Bronchial epithelial cell (primary cell): ENCODE data around the gene CCM2. TPM values are rescaled to one million over a fixed set of nuclear protein-coding genes. Genes with fewer than 3 reads are reported as not detected.
A peak's percentile ranks its signal among the peaks of the same experiment; 100 is the strongest.

Experiments
- DNase-seq: peaks from one replicate; pipeline ENCODE4 v3.0.0-alpha.2; 2010; ENCODE audit warnings: low read depth
- FAIRE-seq: peaks from 2 replicates; lab custom pipeline; 2011; peaks lifted over from hg19 to GRCh38; lab: Jason Lieb, UNC
- H3K27me3 ChIP-seq: 2 replicates; pipeline ENCODE4 v1.5.1; 2011; ENCODE audit warnings: low read length; ENCODE audit not compliant: control insufficient read depth, insufficient read depth
- H3K36me3 ChIP-seq: 2 replicates; pipeline ENCODE4 v1.5.1; 2011; ENCODE audit warnings: low read length; ENCODE audit not compliant: control insufficient read depth, insufficient read depth
- H3K4me3 ChIP-seq: 2 replicates; pipeline ENCODE4 v1.5.1; 2011; ENCODE audit warnings: mild to moderate bottlenecking, low read depth, low read length, control low read depth
- total RNA-seq: library from RNA; depleted of rRNA; stranded (reverse); fragments of >200 nt; gene quantifications from 2 replicates; pipeline ENCODE4 v1.2.1, GENCODE V29; 2014
- TF ChIP-seq, protein P1 (sequence below): IDR thresholded peaks from 2 replicates; pipeline ENCODE4 v1.5.1; 2011; ENCODE audit warnings: mild to moderate bottlenecking, moderate library complexity, low read length, control low read depth, inconsistent platforms; ENCODE audit not compliant: insufficient read depth, severe bottlenecking

Gene CCM2
- total RNA-seq, 1 donor from 2014 or later: 45.0 TPM

DNA sequence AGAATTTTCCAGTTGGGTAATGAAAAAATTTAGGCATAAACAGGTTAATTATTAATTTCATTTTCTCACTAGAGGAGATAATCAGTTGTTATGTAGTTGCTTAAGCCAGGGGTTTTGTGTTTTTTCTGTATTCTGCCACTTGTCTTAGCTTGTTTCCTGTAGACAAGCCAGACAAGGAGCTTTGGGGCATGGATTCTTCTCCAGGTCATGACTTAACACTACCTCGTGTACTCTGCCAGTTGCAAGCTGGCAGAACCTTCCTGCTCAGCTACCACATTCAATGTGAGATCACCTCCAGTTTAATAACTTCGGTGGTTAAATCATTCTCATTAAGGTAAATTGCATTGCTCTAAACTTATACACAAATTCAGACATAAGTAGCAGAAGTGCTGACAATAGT, 1.8 kb downstream of the CCM2 start:
- no peak for FAIRE-seq
- peaks cover 2% of the 10 kb centered on the region for H3K36me3 ChIP-seq
- H3K27me3 ChIP-seq: no peaks in the 10 kb centered on the region
- DNase-seq: peak; percentile 69
- H3K4me3 ChIP-seq: no peak overlapping the region
- TF ChIP-seq, protein P1, sequence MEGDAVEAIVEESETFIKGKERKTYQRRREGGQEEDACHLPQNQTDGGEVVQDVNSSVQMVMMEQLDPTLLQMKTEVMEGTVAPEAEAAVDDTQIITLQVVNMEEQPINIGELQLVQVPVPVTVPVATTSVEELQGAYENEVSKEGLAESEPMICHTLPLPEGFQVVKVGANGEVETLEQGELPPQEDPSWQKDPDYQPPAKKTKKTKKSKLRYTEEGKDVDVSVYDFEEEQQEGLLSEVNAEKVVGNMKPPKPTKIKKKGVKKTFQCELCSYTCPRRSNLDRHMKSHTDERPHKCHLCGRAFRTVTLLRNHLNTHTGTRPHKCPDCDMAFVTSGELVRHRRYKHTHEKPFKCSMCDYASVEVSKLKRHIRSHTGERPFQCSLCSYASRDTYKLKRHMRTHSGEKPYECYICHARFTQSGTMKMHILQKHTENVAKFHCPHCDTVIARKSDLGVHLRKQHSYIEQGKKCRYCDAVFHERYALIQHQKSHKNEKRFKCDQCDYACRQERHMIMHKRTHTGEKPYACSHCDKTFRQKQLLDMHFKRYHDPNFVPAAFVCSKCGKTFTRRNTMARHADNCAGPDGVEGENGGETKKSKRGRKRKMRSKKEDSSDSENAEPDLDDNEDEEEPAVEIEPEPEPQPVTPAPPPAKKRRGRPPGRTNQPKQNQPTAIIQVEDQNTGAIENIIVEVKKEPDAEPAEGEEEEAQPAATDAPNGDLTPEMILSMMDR: no peak

DNA sequence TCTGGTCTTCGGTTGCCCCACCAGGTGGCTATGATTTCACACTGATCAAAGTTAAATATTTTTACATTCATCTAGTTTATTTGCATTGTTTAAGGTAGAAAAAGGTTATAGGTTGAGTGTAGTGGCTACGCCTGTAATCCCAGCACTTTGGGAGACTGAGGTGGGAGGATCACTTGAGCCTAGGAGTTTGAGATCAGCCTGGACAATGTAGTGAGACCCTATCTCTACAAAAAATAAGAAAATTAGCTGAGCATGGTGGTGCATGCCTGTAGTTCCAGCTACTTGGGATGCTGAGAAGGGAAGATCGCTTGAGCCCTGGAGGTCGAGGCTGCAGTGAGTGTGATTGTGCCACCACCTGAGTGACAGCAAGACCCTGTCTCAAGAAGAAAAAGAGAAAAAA, 3.8 kb downstream of the CCM2 start:
- Histone ChIP-seq H3K27me3 (no peaks in the 10 kb centered on the region), H3K36me3 (peaks cover 2% of the 10 kb centered on the region), H3K4me3 (no peak overlapping the region)
- DNase-seq (no peak), FAIRE-seq (no peak)
- TF ChIP-seq, protein P1: no peak

DNA sequence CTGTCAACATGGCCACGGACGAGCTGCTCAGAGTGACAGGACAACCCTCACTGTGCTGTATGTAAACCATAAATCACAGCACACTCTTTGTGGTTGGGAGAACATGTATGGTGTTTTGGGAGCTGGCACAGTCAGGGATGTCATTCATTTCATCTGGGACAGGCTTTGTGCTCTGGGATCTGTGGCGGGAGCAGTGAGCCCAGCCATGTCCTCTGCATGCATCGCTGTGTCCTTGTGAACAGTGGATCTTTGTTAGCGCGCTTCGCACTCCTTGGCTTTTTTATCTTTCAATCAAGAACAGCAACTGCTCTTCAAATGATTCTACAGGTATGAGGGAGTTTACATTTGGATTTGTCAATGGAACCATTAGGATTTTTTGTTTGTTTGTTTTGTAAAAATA, 7.1 kb downstream of the CCM2 start:
- peaks cover 2% of the 10 kb centered on the region for H3K36me3 ChIP-seq
- FAIRE-seq (no peak), DNase-seq (no peak)
- TF ChIP-seq, protein P1: no peak
- H3K4me3 ChIP-seq: no peak overlapping the region
- H3K27me3 ChIP-seq: no peaks in the 10 kb centered on the region

DNA sequence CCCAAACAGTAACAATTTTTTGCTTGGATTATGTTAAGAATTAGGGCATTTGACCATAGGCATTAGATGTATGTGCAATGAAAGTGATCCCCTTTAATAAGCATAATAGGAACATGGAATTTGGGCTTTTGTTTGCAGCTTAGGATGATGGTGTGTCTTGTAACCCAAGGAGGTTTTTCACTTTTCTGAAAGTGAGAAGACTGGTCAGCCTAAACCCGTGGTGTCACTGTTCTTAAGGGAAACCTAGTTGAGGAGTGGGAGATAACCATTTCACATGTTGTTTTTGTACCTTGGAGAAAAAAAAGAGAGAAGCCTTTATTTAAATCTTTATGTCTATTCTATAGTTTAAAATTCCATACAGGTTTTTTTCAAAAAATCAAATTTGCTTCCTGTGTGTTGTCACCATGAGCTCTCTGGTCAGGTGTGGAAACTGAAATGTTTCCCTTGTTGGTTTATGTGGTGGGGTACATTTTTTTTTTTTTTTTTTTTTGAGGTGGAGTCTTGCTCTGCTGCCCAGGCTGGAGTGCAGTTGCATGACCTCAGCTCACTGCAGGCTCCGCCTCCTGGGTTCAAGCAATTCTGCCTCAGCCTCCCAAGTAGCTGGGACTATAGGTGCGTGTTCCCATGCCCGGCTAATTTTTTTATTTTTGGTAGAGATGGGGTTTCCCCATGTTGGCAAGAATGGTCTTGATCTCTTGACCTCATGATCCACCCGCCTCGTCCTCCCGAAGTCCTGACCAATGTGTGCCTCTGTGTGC, 7.7 kb downstream of the CCM2 start:
- Histone ChIP-seq H3K27me3 (no peaks in the 10 kb centered on the region), H3K36me3 (peaks cover 4% of the 10 kb centered on the region), H3K4me3 (no peak overlapping the region)
- no peak for DNase-seq
- TF ChIP-seq, protein P1: no peak
- no peak for FAIRE-seq

DNA sequence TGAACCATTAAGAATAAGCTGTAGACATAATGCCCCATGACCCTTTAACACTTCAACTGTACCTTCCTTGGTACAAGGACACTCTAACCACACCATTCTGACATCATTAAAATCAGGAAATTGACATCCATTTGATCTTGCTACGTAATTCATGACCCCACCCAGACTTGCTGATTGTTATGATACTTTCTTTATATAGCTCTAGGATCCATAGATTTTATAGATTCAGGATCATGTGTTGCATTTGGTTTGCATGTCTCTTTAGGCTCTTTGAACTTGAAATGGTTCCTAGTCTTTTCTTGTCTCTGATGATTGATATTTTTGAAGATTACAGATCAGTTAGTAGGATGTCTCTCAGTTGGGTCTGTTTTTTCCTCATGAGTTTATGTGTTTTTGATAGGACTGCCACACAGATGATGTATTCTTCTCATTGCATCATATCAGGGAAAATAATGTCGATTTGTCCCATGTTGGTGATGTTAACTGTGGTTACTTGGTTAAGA, 13.5 kb downstream of the CCM2 start:
- Histone ChIP-seq H3K27me3 (no peaks in the 10 kb centered on the region), H3K4me3 (no peak overlapping the region), H3K36me3 (peaks cover 3% of the 10 kb centered on the region)
- TF ChIP-seq, protein P1: no peak
- FAIRE-seq (no peak), DNase-seq (no peak)
